GM10266 (cell line): ENCODE measurements around the gene HMCN1.

Experiments used
- DNase-seq: peaks from one replicate; pipeline ENCODE4 v3.0.0; 2012; ENCODE audit errors: extremely low spot score
- CTCF ChIP-seq: IDR thresholded peaks from 2 replicates; pipeline ENCODE4 v1.5.1; 2012; ENCODE audit warnings: mild to moderate bottlenecking, low read depth; ENCODE audit not compliant: control insufficient read depth, insufficient read depth; ENCODE audit errors: missing control alignments

The HMCN1 gene

DNA sequence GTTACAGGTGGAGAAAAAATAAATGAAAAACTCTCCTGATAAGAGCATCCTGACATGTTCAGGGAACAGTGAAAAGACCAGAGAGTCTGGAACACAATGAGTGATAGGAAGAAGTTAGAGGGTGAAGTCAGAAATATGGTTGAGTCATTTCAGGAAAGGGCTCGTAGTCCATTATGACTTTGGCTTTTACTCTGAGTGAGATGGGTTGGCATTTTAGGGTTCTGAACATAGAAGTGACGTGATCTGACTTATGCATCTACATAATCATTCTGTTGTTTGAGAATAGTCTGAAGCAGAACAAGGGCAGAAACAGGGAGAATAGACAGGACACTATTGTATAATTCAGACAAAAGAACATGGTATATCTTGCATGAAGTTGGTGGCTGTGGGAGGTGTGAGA is 5.8 kb downstream of the HMCN1 start:
- no peak for TF ChIP-seq CTCF
- no peak for DNase-seq

GRCh38 chr1:185741551-185741950 is 7.4 kb downstream of the HMCN1 start:
- TF ChIP-seq CTCF = no peak
- no peak for DNase-seq

- no peak for TF ChIP-seq CTCF
- DNase-seq = no peak
Measured at GRCh38 chr1:185742403-185742802, 8.2 kb downstream of the HMCN1 start.

DNA sequence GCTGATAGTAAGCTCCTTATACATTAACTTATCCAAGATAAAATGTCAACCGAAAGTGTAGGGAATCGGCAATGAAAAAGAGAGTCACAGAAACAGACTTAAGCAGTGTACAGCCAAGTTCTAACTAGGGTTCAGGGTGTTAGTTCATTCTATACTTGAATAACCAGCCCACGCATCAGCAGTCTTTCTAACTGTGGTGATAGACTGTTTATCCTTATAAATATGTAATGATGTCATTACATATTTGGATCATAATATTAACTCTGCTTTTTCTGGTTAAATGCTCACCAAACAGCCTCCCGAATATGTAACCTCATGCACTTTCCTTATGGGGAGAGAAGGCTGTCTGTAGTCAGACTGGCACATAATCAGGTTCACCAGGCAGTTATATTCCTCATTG is 11.0 kb downstream of the HMCN1 start:
- TF ChIP-seq CTCF = no peak
- DNase-seq = no peak

GRCh38 chr1:185759061-185759460 is 24.9 kb downstream of the HMCN1 start:
- DNase-seq = no peak
- no peak for TF ChIP-seq CTCF

- no peak for TF ChIP-seq CTCF
- no peak for DNase-seq
Measured at GRCh38 chr1:185761841-185762240, 27.6 kb downstream of the HMCN1 start.

GRCh38 chr1:185767508-185768120 is 33.4 kb downstream of the HMCN1 start:
- DNase-seq = no peak
- TF ChIP-seq CTCF = no peak
